ENCODE measurements around the gene TEX54. TPM values are rescaled to one million over a fixed set of nuclear protein-coding genes. Genes with fewer than 3 reads are reported as not detected.

The TEX54 gene
- total and polyA plus RNA-seq, 7 experiments from 2014 or later: 0.89 to 2.1 (median 1.6) TPM; not detected in 4

GRCh38 chr11:62880231-62880802 lies 47.7 kb upstream of the TEX54 start:
- H3K9me3 ChIP-seq (ENCODE audit: control insufficient read depth in 2 of 3, low read length in 3 of 3): no peaks in the 10 kb centered on the region
- no peak for ATAC-seq
- POLR2A ChIA-PET: interaction anchor here (0.5 to 5.1 kb wide), 29 partner anchors 8 to 1437 kb away, joined by 3 to 99 read pairs (median 9); partner anchors contain the start of genes HNRNPUL2, MTA2, NXF1 and POLR2G
- CTCF ChIA-PET: interaction anchor here (0.6 to 3.0 kb wide), 4 partner anchors 24 to 292 kb away, joined by 3 to 15 read pairs (median 4); partner anchors contain the start of gene TMEM179B
- intact Hi-C loops (cut with micrococcal nuclease): loop anchor here (1.0 to 5.0 kb wide), 10 partner anchors 24 to 802 kb away; partner anchors contain the start of genes EEF1G (in 1 of the 2), INCENP (in 1 of the 2), RTN3 (in 1 of the 2) and UBXN1 (in 1 of the 2)
- H3K4me3 ChIP-seq (ENCODE audit: low read length): peak overlapping the region; percentile 97
- peak in 2 of 9 donors; percentile 28 to 61 for DNase-seq
- peak overlapping the region; percentile 98 to 100 (median 99) for H3K27ac Mint-ChIP-seq
- peaks cover 5 to 36% (median 25%) of the 10 kb centered on the region in 5 donors for H3K36me3 Mint-ChIP-seq
- H3K27me3 Mint-ChIP-seq: peaks cover 0 to 4% (median 0%) of the 10 kb centered on the region in 5 donors
- peaks cover 33 to 55% (median 48%) of the 10 kb centered on the region in 7 donors for H3K4me1 Mint-ChIP-seq
- peak overlapping the region; percentile 94 for H3K27ac ChIP-seq (ENCODE audit: low read depth, low read length)
- H3K4me3 Mint-ChIP-seq: peak overlapping the region; percentile 98 to 100 (median 100)
- H3K36me3 ChIP-seq (ENCODE audit: control insufficient read depth in 2 of 3, insufficient read depth in 3 of 3, low read length in 3 of 3): peaks cover 10 to 34% (median 25%) of the 10 kb centered on the region in 3 experiments
- H3K27me3 ChIP-seq (ENCODE audit: control insufficient read depth in 2 of 2, insufficient read depth in 2 of 2, low read length in 2 of 2): no peaks in the 10 kb centered on the region
- H3K9me3 Mint-ChIP-seq: no peaks in the 10 kb centered on the region
- peaks cover 34 to 35% of the 10 kb centered on the region in 2 donors for H3K4me1 ChIP-seq (ENCODE audit: control insufficient read depth in 2 of 2, insufficient read depth in 2 of 2, low read length in 2 of 2)

DNA sequence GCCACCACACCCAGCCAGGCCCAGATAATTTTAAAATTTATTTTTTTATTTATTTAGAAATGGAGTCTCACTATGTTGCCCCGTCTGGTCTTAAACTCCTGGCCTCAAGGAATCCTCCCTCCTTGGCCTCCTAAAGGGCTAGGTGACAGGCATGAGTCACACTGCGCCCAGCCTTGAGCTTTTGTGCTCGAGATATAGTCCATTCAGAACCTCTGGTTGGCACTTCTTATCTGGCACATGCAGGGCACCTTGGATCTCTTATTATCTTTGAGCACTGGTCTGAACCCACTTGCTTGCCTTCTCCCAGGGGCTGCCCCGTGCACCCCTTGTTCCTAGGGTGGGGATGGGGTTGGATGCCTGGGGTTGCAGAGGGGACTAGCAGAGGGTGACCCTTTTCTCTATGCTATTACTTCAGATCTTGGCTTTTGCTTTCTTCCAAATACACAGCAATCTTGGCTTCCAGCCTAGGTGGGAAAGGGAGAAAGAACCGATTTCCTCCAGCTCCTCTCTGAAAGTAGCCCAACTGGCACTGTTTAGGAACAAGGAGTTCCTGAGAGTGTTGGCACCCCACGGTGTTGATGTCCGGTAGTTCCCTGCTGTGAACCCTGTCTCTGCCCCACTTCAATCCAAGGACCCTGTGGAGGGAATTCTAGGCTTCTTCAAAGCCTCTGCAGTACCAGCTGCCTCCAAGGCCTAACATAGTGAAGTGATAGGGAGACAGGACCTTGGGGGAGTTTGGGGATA lies 46.8 kb upstream of the TEX54 start:
- H3K27me3 ChIP-seq (ENCODE audit: control insufficient read depth in 2 of 2, insufficient read depth in 2 of 2, low read length in 2 of 2): no peaks in the 10 kb centered on the region
- ATAC-seq (no peak), DNase-seq (no peak)
- peaks cover 34 to 35% of the 10 kb centered on the region in 2 donors for H3K4me1 ChIP-seq (ENCODE audit: control insufficient read depth in 2 of 2, insufficient read depth in 2 of 2, low read length in 2 of 2)
- peaks cover 30 to 50% (median 43%) of the 10 kb centered on the region in 7 donors for H3K4me1 Mint-ChIP-seq
- no peaks in the 10 kb centered on the region for H3K9me3 Mint-ChIP-seq
- H3K4me3 Mint-ChIP-seq: peak overlapping the region; percentile 98 to 100 (median 100)
- H3K27ac Mint-ChIP-seq: peak overlapping the region in 8 of 9 donors; percentile 28 to 100 (median 99)
- H3K9me3 ChIP-seq (ENCODE audit: control insufficient read depth in 2 of 3, low read length in 3 of 3): no peaks in the 10 kb centered on the region
- intact Hi-C loops (cut with micrococcal nuclease): no loop called here
- peaks cover 5 to 31% (median 20%) of the 10 kb centered on the region in 5 donors for H3K36me3 Mint-ChIP-seq
- peaks cover 6 to 25% (median 20%) of the 10 kb centered on the region in 3 experiments for H3K36me3 ChIP-seq (ENCODE audit: control insufficient read depth in 2 of 3, insufficient read depth in 3 of 3, low read length in 3 of 3)
- POLR2A ChIA-PET: interaction anchor here (0.6 to 5.1 kb wide), 10 partner anchors 13 to 1296 kb away, joined by 3 to 99 read pairs (median 17); partner anchors contain the start of genes POLR2G, TAF6L, TMEM179B and UBXN1
- no peak overlapping the region for H3K4me3 ChIP-seq (ENCODE audit: low read length)
- H3K27ac ChIP-seq (ENCODE audit: low read depth, low read length): peak overlapping the region; percentile 94
- CTCF ChIA-PET: interaction anchor here (0.5 to 3.0 kb wide), 2 partner anchors 92 to 205 kb away, joined by 5 to 15 read pairs; partner anchors contain the start of gene TMEM179B
- peaks cover 0 to 4% (median 0%) of the 10 kb centered on the region in 5 donors for H3K27me3 Mint-ChIP-seq

GRCh38 chr11:62876712-62877111 lies 44.1 kb upstream of the TEX54 start:
- Mint-ChIP-seq H3K36me3 (peaks cover 0 to 6% (median 0%) of the 10 kb centered on the region in 5 donors), H3K4me1 (peaks cover 10 to 23% (median 16%) of the 10 kb centered on the region in 7 donors), H3K4me3 (no peak overlapping the region), H3K9me3 (no peaks in the 10 kb centered on the region), H3K27me3 (peaks cover 0 to 4% (median 0%) of the 10 kb centered on the region in 5 donors), H3K27ac (peak overlapping the region in 2 of 9 donors; percentile 39 to 73)
- Histone ChIP-seq H3K27ac (ENCODE audit: low read depth, low read length) (no peak overlapping the region), H3K36me3 (ENCODE audit: control insufficient read depth in 2 of 3, insufficient read depth in 3 of 3, low read length in 3 of 3) (peaks cover 0 to 6% (median 0%) of the 10 kb centered on the region in 3 experiments), H3K9me3 (ENCODE audit: control insufficient read depth in 2 of 3, low read length in 3 of 3) (no peaks in the 10 kb centered on the region), H3K27me3 (ENCODE audit: control insufficient read depth in 2 of 2, insufficient read depth in 2 of 2, low read length in 2 of 2) (no peaks in the 10 kb centered on the region), H3K4me3 (ENCODE audit: low read length) (no peak overlapping the region), H3K4me1 (ENCODE audit: control insufficient read depth in 2 of 2, insufficient read depth in 2 of 2, low read length in 2 of 2) (peaks cover 9 to 11% of the 10 kb centered on the region in 2 donors)
- DNase-seq (no peak), ATAC-seq (no peak)
- POLR2A ChIA-PET: interaction anchor here (1.4 to 2.4 kb wide), 2 partner anchors 20 to 150 kb away, joined by 3 to 9 read pairs; partner anchors contain the start of gene HNRNPUL2
- CTCF ChIA-PET: interaction anchor here (0.6 kb wide), 1 partner anchor 11 kb away, joined by 3 read pairs; no protein-coding TSS in a partner anchor
- intact Hi-C loops (cut with micrococcal nuclease): no loop called here

DNA sequence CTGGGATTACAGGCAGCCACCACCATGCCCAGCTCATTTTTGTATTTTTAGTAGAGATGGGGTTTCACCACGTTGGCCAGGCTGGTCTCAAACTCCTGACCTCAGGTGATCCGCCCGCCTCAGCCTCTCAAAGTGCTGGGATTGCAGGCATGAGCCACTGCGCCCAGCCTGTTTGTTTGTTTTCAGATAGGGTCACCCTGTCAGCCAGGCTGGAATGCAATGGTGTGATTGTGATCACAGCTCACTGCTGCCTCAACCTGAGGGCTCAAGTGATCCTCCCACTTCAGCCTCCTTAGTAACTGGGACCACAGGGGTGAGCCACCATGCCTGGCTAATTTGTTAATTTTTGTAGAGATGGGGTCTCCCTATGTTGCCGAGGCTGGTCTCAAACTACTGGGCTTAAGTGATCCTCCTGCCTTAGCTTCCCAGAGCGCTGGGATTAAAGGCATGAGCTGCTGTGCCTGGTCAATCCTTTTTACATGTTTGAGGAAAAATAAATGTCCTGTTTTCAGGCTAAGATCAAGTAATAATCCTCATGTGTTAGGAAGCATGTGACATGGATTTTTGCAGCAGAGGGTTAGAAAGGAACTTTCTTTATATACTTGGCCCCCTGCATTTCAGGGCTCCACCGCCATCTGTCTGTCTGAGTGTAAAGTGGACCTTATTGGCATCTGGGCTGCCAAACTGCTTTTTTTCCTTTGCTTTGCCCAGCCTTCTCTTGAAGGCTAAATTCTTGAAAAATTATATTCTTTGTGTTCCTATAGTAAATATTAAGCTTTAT lies 43.2 kb upstream of the TEX54 start:
- Histone ChIP-seq H3K36me3 (ENCODE audit: control insufficient read depth in 2 of 3, insufficient read depth in 3 of 3, low read length in 3 of 3) (peaks cover 0 to 2% (median 0%) of the 10 kb centered on the region in 3 experiments), H3K27me3 (ENCODE audit: control insufficient read depth in 2 of 2, insufficient read depth in 2 of 2, low read length in 2 of 2) (no peaks in the 10 kb centered on the region), H3K4me3 (ENCODE audit: low read length) (no peak overlapping the region), H3K9me3 (ENCODE audit: control insufficient read depth in 2 of 3, low read length in 3 of 3) (no peaks in the 10 kb centered on the region), H3K4me1 (ENCODE audit: control insufficient read depth in 2 of 2, insufficient read depth in 2 of 2, low read length in 2 of 2) (peaks cover 9 to 11% of the 10 kb centered on the region in 2 donors), H3K27ac (ENCODE audit: low read depth, low read length) (no peak overlapping the region)
- ChIA-PET CTCF (interaction anchor here (0.6 to 1.2 kb wide), 2 partner anchors 10 to 89 kb away, joined by 3 read pairs; partner anchors contain the start of gene TMEM179B), POLR2A (interaction anchor here (0.5 to 2.4 kb wide), 6 partner anchors 19 to 293 kb away, joined by 3 to 9 read pairs (median 4); partner anchors contain the start of genes HNRNPUL2, NXF1 and ZBTB3)
- peaks cover 0 to 2% (median 0%) of the 10 kb centered on the region in 5 donors for H3K27me3 Mint-ChIP-seq
- ATAC-seq: no peak
- H3K9me3 Mint-ChIP-seq: no peaks in the 10 kb centered on the region
- H3K4me1 Mint-ChIP-seq: peaks cover 8 to 16% (median 14%) of the 10 kb centered on the region in 7 donors
- no peak overlapping the region for H3K27ac Mint-ChIP-seq
- no peak for DNase-seq
- H3K36me3 Mint-ChIP-seq: peaks cover 0 to 3% (median 0%) of the 10 kb centered on the region in 5 donors
- no peak overlapping the region for H3K4me3 Mint-ChIP-seq
- intact Hi-C loops (cut with micrococcal nuclease): no loop called here

DNA sequence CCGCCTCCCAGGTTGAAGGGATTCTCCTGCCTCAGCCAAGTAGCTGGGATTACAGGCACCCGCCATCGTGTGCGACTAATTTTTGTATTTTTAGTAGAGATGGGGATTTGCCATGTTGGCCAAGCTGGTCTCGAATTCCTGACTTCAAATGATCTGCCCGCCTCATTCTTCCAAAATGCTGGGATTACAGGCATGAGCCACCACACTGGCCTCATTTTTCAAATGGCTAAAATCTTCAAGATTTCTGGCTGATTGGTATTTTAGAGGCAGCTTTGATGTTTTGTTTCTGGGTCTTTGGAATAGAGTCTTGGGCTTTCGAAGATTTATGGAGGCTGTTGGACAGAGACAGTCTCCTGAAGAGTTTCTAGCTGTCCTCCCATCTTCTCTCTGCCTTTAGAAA lies 42.2 kb upstream of the TEX54 start:
- Histone ChIP-seq H3K9me3 (ENCODE audit: control insufficient read depth in 2 of 3, low read length in 3 of 3) (no peaks in the 10 kb centered on the region), H3K27me3 (ENCODE audit: control insufficient read depth in 2 of 2, insufficient read depth in 2 of 2, low read length in 2 of 2) (no peaks in the 10 kb centered on the region), H3K4me1 (ENCODE audit: control insufficient read depth in 2 of 2, insufficient read depth in 2 of 2, low read length in 2 of 2) (peaks cover 4 to 5% of the 10 kb centered on the region in 2 donors), H3K27ac (ENCODE audit: low read depth, low read length) (no peak overlapping the region), H3K36me3 (ENCODE audit: control insufficient read depth in 2 of 3, insufficient read depth in 3 of 3, low read length in 3 of 3) (no peaks in the 10 kb centered on the region), H3K4me3 (ENCODE audit: low read length) (no peak overlapping the region)
- H3K36me3 Mint-ChIP-seq: peaks cover 0 to 3% (median 0%) of the 10 kb centered on the region in 5 donors
- ATAC-seq (no peak), DNase-seq (no peak)
- ChIA-PET CTCF (interaction anchor here (1.2 kb wide), 1 partner anchor 88 kb away, joined by 3 read pairs; the partner anchor contains the start of gene TMEM179B), POLR2A (interaction anchor here (1.1 to 2.4 kb wide), 4 partner anchors 18 to 284 kb away, joined by 3 to 9 read pairs (median 4); partner anchors contain the start of genes TUT1 and ZBTB3)
- intact Hi-C loops (cut with micrococcal nuclease): no loop called here
- H3K4me3 Mint-ChIP-seq: no peak overlapping the region
- H3K27me3 Mint-ChIP-seq: no peaks in the 10 kb centered on the region
- no peak overlapping the region for H3K27ac Mint-ChIP-seq
- peaks cover 4 to 7% (median 5%) of the 10 kb centered on the region in 7 donors for H3K4me1 Mint-ChIP-seq
- no peaks in the 10 kb centered on the region for H3K9me3 Mint-ChIP-seq
